Neural crest cell (in vitro differentiated cells): ENCODE data around the gene HHATL. TPM values are rescaled to one million over a fixed set of nuclear protein-coding genes. Genes with fewer than 3 reads are reported as not detected.

Experiments used
- DNase-seq: peaks from one replicate; pipeline ENCODE4 v3.0.0; 2021; ENCODE audit warnings: low read depth, mixed read lengths, low spot score
- H3K27ac Mint-ChIP-seq: one replicate; pipeline ENCODE4 v1.8.0; 2021; ENCODE audit warnings: mild to moderate bottlenecking, mixed read lengths; ENCODE audit not compliant: unreplicated experiment
- H3K27me3 Mint-ChIP-seq: 2 replicates; pipeline ENCODE4 v1.8.0; 2021; ENCODE audit warnings: low read depth, mild to moderate bottlenecking, mixed read lengths
- H3K36me3 Mint-ChIP-seq: 2 replicates; pipeline ENCODE4 v1.8.0; 2021; ENCODE audit warnings: low read depth, mild to moderate bottlenecking, mixed read lengths
- H3K4me1 Mint-ChIP-seq: 2 replicates; pipeline ENCODE4 v1.8.0; 2021; ENCODE audit warnings: mixed read lengths
- H3K4me3 Mint-ChIP-seq: one replicate; pipeline ENCODE4 v1.8.0; 2021; ENCODE audit warnings: mild to moderate bottlenecking, mixed read lengths
- H3K9me3 Mint-ChIP-seq: 2 replicates; pipeline ENCODE4 v1.8.0; 2021; ENCODE audit warnings: mixed read lengths
- total RNA-seq: library from RNA; stranded (reverse); gene quantifications from 2 replicates; pipeline ENCODE4 v1.2.1, GENCODE V29; 2021
- TF ChIP-seq, protein P1 (sequence below): fragments of 200-600 bp; sonication (generic); conservative IDR thresholded peaks from 2 replicates; pipeline ENCODE4 v1.5.0; 2021; ENCODE audit warnings: antibody characterized with exemption, mild to moderate bottlenecking

The HHATL gene
- total RNA-seq, 1 donor from 2014 or later = not detected

DNA sequence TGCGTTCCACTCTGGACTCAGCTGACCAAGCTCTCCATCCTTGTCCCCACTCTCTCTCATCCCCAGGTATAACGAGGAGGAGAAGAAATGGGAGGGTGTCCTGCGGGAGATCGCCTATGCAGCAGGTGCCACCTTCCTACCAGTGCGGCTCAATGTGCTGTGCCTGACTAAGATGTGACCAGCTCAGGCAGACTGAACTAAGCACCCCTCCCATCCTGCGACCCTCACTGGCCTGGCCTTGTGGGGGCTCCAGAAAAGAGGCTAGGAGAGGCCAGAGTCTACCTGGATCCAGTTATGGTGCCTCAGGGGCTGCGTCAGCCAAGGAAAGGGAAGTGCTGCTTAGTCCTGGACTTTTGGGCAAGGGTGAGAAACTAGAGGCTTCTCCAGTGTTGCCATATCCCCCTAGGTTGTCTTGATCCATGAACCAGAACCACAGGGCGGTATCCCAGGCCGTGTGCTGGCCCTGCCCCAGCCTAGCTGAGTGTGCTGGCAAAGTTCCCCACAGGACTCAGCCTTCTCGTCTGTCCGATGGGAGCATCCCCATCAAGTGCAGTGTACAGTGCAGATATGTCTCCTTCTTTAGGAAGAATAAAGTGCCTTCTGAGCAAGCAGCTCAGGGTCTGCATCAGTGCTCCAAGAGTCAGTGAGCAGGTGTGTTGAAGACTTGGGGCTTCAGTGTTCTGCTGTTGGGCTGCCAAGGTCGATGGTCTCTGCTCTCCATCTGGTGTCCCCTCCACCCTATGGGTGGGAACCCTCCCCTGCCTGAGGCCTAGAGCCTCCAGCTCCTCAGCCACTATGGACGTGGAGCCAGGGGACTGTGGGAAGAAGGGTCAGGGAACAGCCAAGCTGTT lies 10.6 kb downstream of the HHATL start:
- TF ChIP-seq, protein P1, sequence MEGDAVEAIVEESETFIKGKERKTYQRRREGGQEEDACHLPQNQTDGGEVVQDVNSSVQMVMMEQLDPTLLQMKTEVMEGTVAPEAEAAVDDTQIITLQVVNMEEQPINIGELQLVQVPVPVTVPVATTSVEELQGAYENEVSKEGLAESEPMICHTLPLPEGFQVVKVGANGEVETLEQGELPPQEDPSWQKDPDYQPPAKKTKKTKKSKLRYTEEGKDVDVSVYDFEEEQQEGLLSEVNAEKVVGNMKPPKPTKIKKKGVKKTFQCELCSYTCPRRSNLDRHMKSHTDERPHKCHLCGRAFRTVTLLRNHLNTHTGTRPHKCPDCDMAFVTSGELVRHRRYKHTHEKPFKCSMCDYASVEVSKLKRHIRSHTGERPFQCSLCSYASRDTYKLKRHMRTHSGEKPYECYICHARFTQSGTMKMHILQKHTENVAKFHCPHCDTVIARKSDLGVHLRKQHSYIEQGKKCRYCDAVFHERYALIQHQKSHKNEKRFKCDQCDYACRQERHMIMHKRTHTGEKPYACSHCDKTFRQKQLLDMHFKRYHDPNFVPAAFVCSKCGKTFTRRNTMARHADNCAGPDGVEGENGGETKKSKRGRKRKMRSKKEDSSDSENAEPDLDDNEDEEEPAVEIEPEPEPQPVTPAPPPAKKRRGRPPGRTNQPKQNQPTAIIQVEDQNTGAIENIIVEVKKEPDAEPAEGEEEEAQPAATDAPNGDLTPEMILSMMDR = no peak
- Mint-ChIP-seq H3K9me3 (no peaks in the 10 kb centered on the region), H3K36me3 (no peaks in the 10 kb centered on the region), H3K27me3 (no peaks in the 10 kb centered on the region), H3K4me1 (no peaks in the 10 kb centered on the region), H3K27ac (peak overlapping the region; percentile 19), H3K4me3 (no peak overlapping the region)
- DNase-seq = no peak

DNA sequence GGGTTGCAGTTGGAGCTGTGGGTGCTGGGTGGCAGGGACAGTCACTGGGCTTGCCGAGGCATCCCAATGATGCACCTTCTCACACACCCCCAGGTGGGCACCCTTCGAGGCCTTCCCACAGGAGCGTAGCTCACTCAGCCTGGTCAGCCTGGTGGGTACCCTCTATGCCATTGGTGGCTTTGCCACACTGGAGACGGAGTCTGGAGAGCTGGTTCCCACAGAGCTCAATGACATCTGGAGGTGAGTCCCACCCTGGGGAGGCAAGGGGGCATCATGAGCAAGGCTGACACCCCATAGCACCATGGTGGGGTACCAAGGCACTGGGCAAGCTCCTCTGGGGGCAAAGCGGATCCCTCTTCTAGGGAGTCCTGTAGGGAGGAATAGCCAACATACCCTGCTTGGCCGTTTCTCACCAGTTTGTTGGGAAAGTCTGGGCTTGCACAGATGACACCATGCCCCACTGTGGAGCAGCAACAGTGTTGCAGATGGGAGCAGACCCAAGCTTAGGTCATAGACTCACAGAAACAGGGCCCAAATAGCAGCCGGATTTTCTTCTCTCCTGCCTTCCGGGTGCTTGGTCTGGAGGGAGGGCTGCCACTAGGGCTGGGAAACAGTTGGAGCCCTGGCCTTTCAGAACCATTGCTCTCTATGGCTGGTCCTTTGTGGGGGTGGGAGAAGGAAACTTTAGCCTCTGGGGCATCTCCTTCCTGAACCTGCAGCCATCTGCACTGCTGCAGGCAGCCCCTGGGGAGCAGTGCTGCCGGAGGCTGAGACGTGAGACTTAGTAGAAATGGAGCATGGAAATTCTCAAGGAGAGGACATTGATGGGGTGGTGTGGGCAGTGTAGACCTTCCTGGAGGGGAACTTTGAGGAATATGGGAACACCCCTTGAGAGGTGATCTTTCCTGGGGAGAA lies 11.6 kb downstream of the HHATL start:
- TF ChIP-seq, protein P1 = no peak
- Mint-ChIP-seq H3K27me3 (no peaks in the 10 kb centered on the region), H3K4me3 (no peak overlapping the region), H3K9me3 (no peaks in the 10 kb centered on the region), H3K27ac (no peak overlapping the region), H3K4me1 (no peaks in the 10 kb centered on the region), H3K36me3 (no peaks in the 10 kb centered on the region)
- no peak for DNase-seq

DNA sequence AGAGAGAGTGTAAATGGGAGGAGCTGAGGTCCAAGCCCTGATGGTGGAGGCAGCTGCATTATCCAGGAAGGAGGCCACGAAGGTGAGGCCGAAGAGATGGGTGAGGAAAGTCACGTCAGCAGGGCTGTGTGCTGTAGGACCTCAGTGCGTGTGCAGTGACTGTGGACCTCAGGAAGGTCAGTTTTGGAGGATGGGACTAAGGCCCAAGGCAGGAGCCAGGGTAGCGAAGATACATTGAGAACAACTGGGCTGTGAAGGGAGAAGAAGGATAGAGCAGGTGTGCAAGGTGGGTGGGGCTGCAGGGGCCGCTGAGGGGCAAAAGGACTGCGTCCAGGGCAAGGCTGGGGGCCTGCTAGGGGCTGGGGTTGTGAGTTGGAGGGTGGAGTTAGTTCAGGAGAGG lies 12.4 kb downstream of the HHATL start:
- H3K27me3 Mint-ChIP-seq = no peaks in the 10 kb centered on the region
- no peaks in the 10 kb centered on the region for H3K9me3 Mint-ChIP-seq
- H3K4me1 Mint-ChIP-seq = no peaks in the 10 kb centered on the region
- H3K36me3 Mint-ChIP-seq = no peaks in the 10 kb centered on the region
- H3K4me3 Mint-ChIP-seq = no peak overlapping the region
- no peak for DNase-seq
- TF ChIP-seq, protein P1 = no peak
- H3K27ac Mint-ChIP-seq = no peak overlapping the region

DNA sequence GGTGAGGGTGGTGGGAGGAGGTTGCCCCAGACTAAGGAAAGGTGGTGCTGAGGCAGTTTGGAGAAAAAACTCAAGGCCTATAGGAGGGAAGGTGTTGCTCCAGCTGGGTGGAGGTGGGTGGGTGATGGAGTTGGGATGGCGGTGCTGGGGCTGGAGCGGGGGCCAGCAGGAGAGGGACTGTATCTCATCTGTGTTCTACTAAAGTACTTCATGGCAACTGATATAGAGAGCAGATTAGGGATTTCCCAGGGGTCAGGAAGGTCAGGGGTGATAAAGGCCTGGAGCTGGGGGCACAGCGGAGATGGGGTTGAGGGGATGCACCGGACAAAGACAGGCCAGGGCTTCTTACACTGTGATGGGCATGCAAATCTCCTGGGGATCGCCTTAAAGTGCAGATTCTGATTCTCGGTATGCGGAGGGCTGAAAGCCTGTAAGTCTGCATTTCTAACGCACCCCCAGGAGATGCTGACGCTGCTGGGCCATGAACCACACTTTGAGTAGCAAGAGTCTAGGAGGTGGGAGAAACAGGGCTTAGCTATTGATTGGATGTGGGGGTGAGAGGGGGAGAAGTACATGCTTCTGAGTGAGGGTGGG lies 13.1 kb downstream of the HHATL start:
- no peaks in the 10 kb centered on the region for H3K4me1 Mint-ChIP-seq
- H3K36me3 Mint-ChIP-seq = no peaks in the 10 kb centered on the region
- H3K27ac Mint-ChIP-seq = peak overlapping the region; percentile 83
- TF ChIP-seq, protein P1 = no peak
- DNase-seq = no peak
- no peaks in the 10 kb centered on the region for H3K9me3 Mint-ChIP-seq
- no peaks in the 10 kb centered on the region for H3K27me3 Mint-ChIP-seq
- no peak overlapping the region for H3K4me3 Mint-ChIP-seq
